HEK293T (cell line): ENCODE results near the gene CSNK1D.

Source experiments
- CTCF ChIA-PET: fragments of 350-600 bp; formaldehyde crosslinking; extraction: SDS; loops from one replicate; lab custom pipeline; 2021; ENCODE audit warnings: antibody characterized with exemption, inconsistent platforms; lab: Yijun Ruan, JAX
- POLR2A ChIA-PET: fragments of 350-600 bp; formaldehyde crosslinking; extraction: SDS; loops from one replicate; lab custom pipeline; 2020; ENCODE audit warnings: antibody characterized with exemption, inconsistent platforms; lab: Yijun Ruan, JAX
- DNase-seq: peaks from one replicate; pipeline ENCODE4 v3.0.0; 2012; ENCODE audit warnings: mixed read lengths; ENCODE audit errors: extremely low spot score
- ARNT ChIP-seq: fragments of 450-650 bp; IDR thresholded peaks from 2 replicates; pipeline ENCODE4 v1.6.1; 2017; ENCODE audit warnings: mild to moderate bottlenecking
- BHLHE40 ChIP-seq: fragments of 450-650 bp; IDR thresholded peaks from 2 replicates; pipeline ENCODE4 v1.6.1; 2016; ENCODE audit warnings: mild to moderate bottlenecking, moderate library complexity, borderline replicate concordance
- CTBP1 ChIP-seq: fragments of 450-650 bp; IDR thresholded peaks from 2 replicates; pipeline ENCODE4 v1.6.1; 2016; ENCODE audit warnings: borderline replicate concordance
- ELF4 ChIP-seq: fragments of 450-650 bp; IDR thresholded peaks from 2 replicates; pipeline ENCODE4 v1.6.1; 2017; ENCODE audit warnings: antibody characterized with exemption
- FOXA1 ChIP-seq: fragments of 450-650 bp; IDR thresholded peaks from 2 replicates; pipeline ENCODE4 v1.6.1; 2016; ENCODE audit warnings: mild to moderate bottlenecking
- FOXK2 ChIP-seq: fragments of 450-650 bp; IDR thresholded peaks from 2 replicates; pipeline ENCODE4 v1.6.1; 2016; ENCODE audit warnings: mild to moderate bottlenecking
- FOXM1 ChIP-seq: fragments of 450-650 bp; IDR thresholded peaks from 2 replicates; pipeline ENCODE4 v1.6.1; 2017; ENCODE audit warnings: mild to moderate bottlenecking, borderline replicate concordance
- HDGF ChIP-seq: fragments of 450-650 bp; IDR thresholded peaks from 2 replicates; pipeline ENCODE4 v1.6.1; 2017; ENCODE audit warnings: antibody characterized with exemption, borderline replicate concordance
- L3MBTL2 ChIP-seq: fragments of 450-650 bp; conservative IDR thresholded peaks from 2 replicates; pipeline ENCODE4 v1.6.1; 2016; ENCODE audit warnings: mild to moderate bottlenecking
- LEF1 ChIP-seq: fragments of 450-650 bp; IDR thresholded peaks from 2 replicates; pipeline ENCODE4 v1.6.1; 2017; ENCODE audit warnings: mild to moderate bottlenecking, borderline replicate concordance
- NFRKB ChIP-seq: fragments of 450-650 bp; IDR thresholded peaks from 2 replicates; pipeline ENCODE4 v1.6.1; 2016; ENCODE audit warnings: mild to moderate bottlenecking, moderate library complexity
- PKNOX1 ChIP-seq: fragments of 450-650 bp; IDR thresholded peaks from 2 replicates; pipeline ENCODE4 v1.6.1; 2016
- SP1 ChIP-seq: fragments of 450-650 bp; IDR thresholded peaks from 2 replicates; pipeline ENCODE4 v1.6.1; 2017
- SUZ12 ChIP-seq: fragments of 450-650 bp; IDR thresholded peaks from 2 replicates; pipeline ENCODE4 v1.6.1; 2016; ENCODE audit warnings: mild to moderate bottlenecking
- TARDBP ChIP-seq: fragments of 450-650 bp; IDR thresholded peaks from 2 replicates; pipeline ENCODE4 v1.6.1; 2016
- ZNF384 ChIP-seq: fragments of 450-650 bp; IDR thresholded peaks from 2 replicates; pipeline ENCODE4 v1.6.1; 2016

Gene CSNK1D

GRCh38 chr17:82232876-82233785 is 40.4 kb downstream of the CSNK1D start:
- DNase-seq = no peak
- POLR2A ChIA-PET = no interaction called here

GRCh38 chr17:82232322-82232820 is 41.1 kb downstream of the CSNK1D start:
- no peak for DNase-seq
- TF ChIP-seq BHLHE40 = no peak
- no peak for TF ChIP-seq ARNT
- TF ChIP-seq PKNOX1 = no peak
- no peak for TF ChIP-seq TARDBP
- TF ChIP-seq ELF4 = no peak
- TF ChIP-seq CTBP1 = no peak
- TF ChIP-seq NFRKB = no peak
- no peak for TF ChIP-seq FOXA1
- TF ChIP-seq SP1 = no peak
- TF ChIP-seq SUZ12 = no peak
- TF ChIP-seq FOXM1 = no peak
- no peak for TF ChIP-seq LEF1
- TF ChIP-seq HDGF = no peak
- TF ChIP-seq L3MBTL2 = no peak
- TF ChIP-seq ZNF384 = no peak
- no peak for TF ChIP-seq FOXK2
- ChIA-PET POLR2A (no interaction called here), CTCF (no interaction called here)

More at GRCh38 chr17:82232876-82233785, 40.4 kb downstream of the CSNK1D start:
- TF ChIP-seq FOXM1 = no peak
- no peak for TF ChIP-seq BHLHE40
- TF ChIP-seq NFRKB = no peak
- no peak for TF ChIP-seq TARDBP
- TF ChIP-seq CTBP1 = no peak
- no peak for TF ChIP-seq PKNOX1
- no peak for TF ChIP-seq ARNT
- TF ChIP-seq FOXK2 = no peak
- TF ChIP-seq SP1 = no peak
- no peak for TF ChIP-seq ELF4
- no peak for TF ChIP-seq SUZ12
- no peak for TF ChIP-seq L3MBTL2
- CTCF ChIA-PET = no interaction called here

GRCh38 chr17:82231562-82232321 is 41.8 kb downstream of the CSNK1D start:
- no peak for TF ChIP-seq FOXK2
- TF ChIP-seq ELF4 = no peak
- no peak for TF ChIP-seq HDGF
- no peak for TF ChIP-seq TARDBP
- TF ChIP-seq ARNT = no peak
- TF ChIP-seq FOXM1 = no peak
- no peak for TF ChIP-seq SP1
- no peak for TF ChIP-seq BHLHE40
- TF ChIP-seq LEF1 = no peak
- no peak for TF ChIP-seq NFRKB
- no peak for TF ChIP-seq PKNOX1
- no peak for TF ChIP-seq SUZ12
- no peak for TF ChIP-seq FOXA1
- no peak for TF ChIP-seq L3MBTL2
- no peak for TF ChIP-seq ZNF384
- ChIA-PET POLR2A (no interaction called here), CTCF (no interaction called here)
- no peak for DNase-seq

- POLR2A ChIA-PET = no interaction called here
Observed at GRCh38 chr17:82231312-82231561, 42.3 kb downstream of the CSNK1D start.

More at GRCh38 chr17:82231312-82231561, 42.3 kb downstream of the CSNK1D start:
- CTCF ChIA-PET = no interaction called here
- DNase-seq = no peak
- TF ChIP-seq SP1 (no peak), HDGF (no peak), LEF1 (no peak), SUZ12 (no peak), PKNOX1 (no peak), ARNT (no peak), ELF4 (no peak), FOXM1 (no peak), TARDBP (no peak), FOXK2 (no peak), FOXA1 (no peak), CTBP1 (no peak), BHLHE40 (no peak), L3MBTL2 (no peak), NFRKB (no peak), ZNF384 (no peak)
